Stomach (tissue), 9 donors: Measurements from ENCODE around the gene ZNF879. TPM values are rescaled to one million over a fixed set of nuclear protein-coding genes. Genes with fewer than 3 reads are reported as not detected.

Experiments used
- DNase-seq, 2 donors: peaks; one replicate each; pipeline versions ENCODE4 v3.0.0 to v3.0.0-alpha.2; 2013 to 2019
- H3K27ac ChIP-seq, 5 donors: fragments of 200-600 bp in 4 of 5; sonication (generic) in 4 of 5; one replicate each; pipeline ENCODE4 v1.5.1; 2013 to 2019; ENCODE audit warnings: mild to moderate bottlenecking in 1 of 5, moderate library complexity in 1 of 5
- H3K27me3 ChIP-seq, 3 donors: fragments of 200-600 bp; sonication (generic); one replicate each; pipeline ENCODE4 v1.5.1; 2017 to 2019; ENCODE audit warnings: mixed run types in 1 of 3
- H3K36me3 ChIP-seq, 4 donors: fragments of 200-600 bp; sonication (generic); 1 replicate in 3 of 4; 2 replicates in 1 of 4; pipeline ENCODE4 v1.5.1; 2016 to 2019
- H3K4me1 ChIP-seq, 4 donors: fragments of 200-600 bp; sonication (generic); one replicate each; pipeline ENCODE4 v1.5.1; 2016 to 2019
- H3K4me3 ChIP-seq, 4 donors: fragments of 200-600 bp; sonication (generic) in 3 of 4; one replicate each; pipeline ENCODE4 v1.5.1; 2016 to 2019; ENCODE audit warnings: mild to moderate bottlenecking in 1 of 4
- H3K9me3 ChIP-seq, 4 donors: fragments of 200-600 bp; sonication (generic); one replicate each; pipeline ENCODE4 v1.5.1; 2016 to 2019
- EP300 ChIP-seq: sonication (generic); formaldehyde crosslinking; IDR thresholded peaks from one replicate; pipeline ENCODE4 v1.6.1; 2017; ENCODE audit warnings: antibody characterized with exemption
- POLR2A ChIP-seq, 4 donors: fragments of 450-650 bp; IDR thresholded peaks; one replicate each; pipeline ENCODE4 v1.6.1; 2016; ENCODE audit warnings: antibody characterized with exemption in 4 of 4, control low read depth in 2 of 4, mild to moderate bottlenecking in 1 of 4, moderate library complexity in 1 of 4
- POLR2AphosphoS5 ChIP-seq, 3 donors: sonication (generic); formaldehyde crosslinking; IDR thresholded peaks; one replicate each; pipeline ENCODE4 v1.6.1; 2016; ENCODE audit warnings: antibody characterized with exemption in 3 of 3
- WGBS, 5 donors: extraction: QIAGEN DNeasy Blood & Tissue Kit in 3 of 5; methylation state at CpG; one replicate each; pipeline versions ENCODE4 v1.1.5 to v1.1.7; 2013 to 2018; 5-methylcytosine and 5-hydroxymethylcytosine counted together
- intact Hi-C: fragments of 100-400 bp; cut with DNase I; formaldehyde crosslinking; loops from one replicate; pipeline ENCODE4 v1.15.1; 2023; ENCODE audit warnings: low total_unique reads
- polyA plus RNA-seq, 3 donors: library from polyadenylated mRNA; stranded (reverse); fragments of 200-250 nt; gene quantifications; one replicate each; pipeline ENCODE4 v1.2.3, GENCODE V29; 2013
- total RNA-seq, 5 donors: library from RNA; depleted of rRNA; stranded (reverse); fragments of >200 nt; gene quantifications; one replicate each; pipeline versions ENCODE4 v1.1.0 to v1.2.3, GENCODE V29; 2014 to 2016
- TF ChIP-seq, protein P1 (sequence below), 7 experiments: fragments of 450-650 bp in 4 of 7; fragments of 200-600 bp in 3 of 7; sonication (generic) in 3 of 7; IDR thresholded peaks; one replicate each; pipeline ENCODE4 v1.5.1; 2016 to 2019; ENCODE audit warnings: antibody characterized with exemption in 7 of 7, control low read depth in 2 of 7, mild to moderate bottlenecking in 1 of 7
- donor health status: healthy with polysubstance abuse.
- donor health status: Bipolar disorder and iron deficiency.
- donor health status: healthy.

The ZNF879 gene
- total and polyA plus RNA-seq, 8 donors: 0.76 to 18.7 (median 3.2) TPM

DNA sequence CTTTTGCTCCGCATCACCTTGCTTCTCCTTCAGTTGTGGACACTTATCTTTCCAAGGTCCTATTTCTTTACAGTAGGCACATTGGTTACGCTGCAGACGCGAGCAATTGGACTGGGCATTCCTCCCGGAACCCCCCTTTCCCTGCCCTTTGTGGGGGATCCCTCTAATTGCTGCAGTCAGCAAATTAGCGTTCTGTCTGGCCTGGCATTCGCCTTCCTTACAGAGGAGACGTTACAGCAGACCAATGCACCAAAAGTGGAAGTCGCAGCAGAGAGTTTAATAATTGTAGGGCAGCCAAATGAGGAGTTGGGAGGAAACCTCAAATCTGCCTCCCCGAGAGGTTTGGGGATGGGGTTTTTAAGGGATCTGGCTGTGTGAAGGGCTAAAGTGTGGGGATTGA is 31.3 kb downstream of the ZNF879 start:
- DNase-seq: no peak
- intact Hi-C loops: loop anchor here (10.0 kb wide), 1 partner anchor 330 kb away; no protein-coding TSS in a partner anchor
- Histone ChIP-seq H3K9me3 (peaks cover 3 to 54% (median 35%) of the 10 kb centered on the region in 4 donors), H3K4me3 (no peak overlapping the region), H3K4me1 (peaks cover 0 to 4% (median 3%) of the 10 kb centered on the region in 4 donors), H3K36me3 (no peaks in the 10 kb centered on the region), H3K27ac (no peak overlapping the region), H3K27me3 (no peaks in the 10 kb centered on the region)
- no peak for TF ChIP-seq POLR2AphosphoS5 (IDR thresholded peaks at IDR 0.05)
- no peak for TF ChIP-seq EP300
- no peak for TF ChIP-seq POLR2A (IDR thresholded peaks at IDR 0.05)
- WGBS, 5 donors: 87 to 93% (median 90%) methylated on average over 10 of the region's 10 CpGs

DNA sequence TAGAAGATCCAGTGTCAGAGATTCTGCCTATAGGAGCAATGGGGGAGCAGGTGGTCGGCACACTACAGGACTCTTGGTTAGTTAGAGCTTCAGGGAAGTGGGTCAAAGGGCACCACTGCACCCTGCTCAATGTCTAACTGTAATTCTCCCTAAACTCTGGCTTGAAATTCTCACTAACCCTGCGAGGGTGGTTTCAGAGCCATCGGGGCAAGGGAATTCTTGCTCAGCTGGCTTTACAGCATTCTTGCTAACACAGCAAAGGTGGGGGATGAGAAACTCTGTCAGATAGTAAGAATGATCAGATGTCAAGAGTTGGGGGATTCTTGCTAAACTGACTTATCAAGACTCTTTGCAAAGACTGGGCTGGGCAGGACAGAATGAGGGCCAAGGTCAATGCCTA is 31.8 kb downstream of the ZNF879 start:
- Histone ChIP-seq H3K4me1 (peaks cover 0 to 7% (median 5%) of the 10 kb centered on the region in 4 donors), H3K36me3 (no peaks in the 10 kb centered on the region), H3K27me3 (no peaks in the 10 kb centered on the region), H3K4me3 (no peak overlapping the region), H3K9me3 (peaks cover 3 to 50% (median 30%) of the 10 kb centered on the region in 4 donors), H3K27ac (no peak overlapping the region)
- intact Hi-C loops: loop anchor here (10.0 kb wide), 1 partner anchor 331 kb away; no protein-coding TSS in a partner anchor
- no peak for DNase-seq
- 55 to 63% (median 60%) methylated on average over 3 of the region's 3 CpGs for WGBS, 5 donors
- TF ChIP-seq, protein P1, sequence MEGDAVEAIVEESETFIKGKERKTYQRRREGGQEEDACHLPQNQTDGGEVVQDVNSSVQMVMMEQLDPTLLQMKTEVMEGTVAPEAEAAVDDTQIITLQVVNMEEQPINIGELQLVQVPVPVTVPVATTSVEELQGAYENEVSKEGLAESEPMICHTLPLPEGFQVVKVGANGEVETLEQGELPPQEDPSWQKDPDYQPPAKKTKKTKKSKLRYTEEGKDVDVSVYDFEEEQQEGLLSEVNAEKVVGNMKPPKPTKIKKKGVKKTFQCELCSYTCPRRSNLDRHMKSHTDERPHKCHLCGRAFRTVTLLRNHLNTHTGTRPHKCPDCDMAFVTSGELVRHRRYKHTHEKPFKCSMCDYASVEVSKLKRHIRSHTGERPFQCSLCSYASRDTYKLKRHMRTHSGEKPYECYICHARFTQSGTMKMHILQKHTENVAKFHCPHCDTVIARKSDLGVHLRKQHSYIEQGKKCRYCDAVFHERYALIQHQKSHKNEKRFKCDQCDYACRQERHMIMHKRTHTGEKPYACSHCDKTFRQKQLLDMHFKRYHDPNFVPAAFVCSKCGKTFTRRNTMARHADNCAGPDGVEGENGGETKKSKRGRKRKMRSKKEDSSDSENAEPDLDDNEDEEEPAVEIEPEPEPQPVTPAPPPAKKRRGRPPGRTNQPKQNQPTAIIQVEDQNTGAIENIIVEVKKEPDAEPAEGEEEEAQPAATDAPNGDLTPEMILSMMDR (IDR thresholded peaks at IDR 0.05): no peak
- TF ChIP-seq POLR2AphosphoS5 (IDR thresholded peaks at IDR 0.05): no peak

DNA sequence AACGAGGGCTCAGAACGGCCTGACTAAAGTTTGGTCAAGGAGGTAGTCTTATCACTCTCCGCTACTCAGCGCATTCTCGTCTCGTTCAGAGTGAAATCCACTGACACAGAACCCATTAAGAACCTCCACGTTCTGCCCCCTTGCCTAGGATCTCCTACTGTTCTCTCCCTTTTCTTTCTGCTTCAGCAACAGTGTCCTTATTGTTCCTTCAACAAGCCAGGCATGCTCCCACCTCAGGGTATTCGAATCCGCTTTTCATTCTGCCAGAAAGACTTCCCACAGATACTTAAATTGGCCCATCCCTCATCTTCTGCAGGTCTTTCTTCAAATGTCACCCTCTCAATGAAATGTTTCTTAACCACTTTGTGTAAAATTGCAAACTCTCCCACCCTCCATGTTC is 32.2 kb downstream of the ZNF879 start:
- Histone ChIP-seq H3K36me3 (no peaks in the 10 kb centered on the region), H3K27ac (no peak overlapping the region), H3K27me3 (no peaks in the 10 kb centered on the region), H3K4me1 (peaks cover 3 to 11% (median 8%) of the 10 kb centered on the region in 4 donors), H3K4me3 (no peak overlapping the region), H3K9me3 (peaks cover 3 to 46% (median 26%) of the 10 kb centered on the region in 4 donors)
- TF ChIP-seq POLR2A (IDR thresholded peaks at IDR 0.05) (no peak), POLR2AphosphoS5 (IDR thresholded peaks at IDR 0.05) (no peak), EP300 (no peak)
- TF ChIP-seq, protein P1 (IDR thresholded peaks at IDR 0.05): no peak
- no peak for DNase-seq
- 59 to 77% (median 65%) methylated on average over 9 of the region's 9 CpGs for WGBS, 5 donors
- intact Hi-C loops: loop anchor here (10.0 kb wide), 1 partner anchor 331 kb away; no protein-coding TSS in a partner anchor

DNA sequence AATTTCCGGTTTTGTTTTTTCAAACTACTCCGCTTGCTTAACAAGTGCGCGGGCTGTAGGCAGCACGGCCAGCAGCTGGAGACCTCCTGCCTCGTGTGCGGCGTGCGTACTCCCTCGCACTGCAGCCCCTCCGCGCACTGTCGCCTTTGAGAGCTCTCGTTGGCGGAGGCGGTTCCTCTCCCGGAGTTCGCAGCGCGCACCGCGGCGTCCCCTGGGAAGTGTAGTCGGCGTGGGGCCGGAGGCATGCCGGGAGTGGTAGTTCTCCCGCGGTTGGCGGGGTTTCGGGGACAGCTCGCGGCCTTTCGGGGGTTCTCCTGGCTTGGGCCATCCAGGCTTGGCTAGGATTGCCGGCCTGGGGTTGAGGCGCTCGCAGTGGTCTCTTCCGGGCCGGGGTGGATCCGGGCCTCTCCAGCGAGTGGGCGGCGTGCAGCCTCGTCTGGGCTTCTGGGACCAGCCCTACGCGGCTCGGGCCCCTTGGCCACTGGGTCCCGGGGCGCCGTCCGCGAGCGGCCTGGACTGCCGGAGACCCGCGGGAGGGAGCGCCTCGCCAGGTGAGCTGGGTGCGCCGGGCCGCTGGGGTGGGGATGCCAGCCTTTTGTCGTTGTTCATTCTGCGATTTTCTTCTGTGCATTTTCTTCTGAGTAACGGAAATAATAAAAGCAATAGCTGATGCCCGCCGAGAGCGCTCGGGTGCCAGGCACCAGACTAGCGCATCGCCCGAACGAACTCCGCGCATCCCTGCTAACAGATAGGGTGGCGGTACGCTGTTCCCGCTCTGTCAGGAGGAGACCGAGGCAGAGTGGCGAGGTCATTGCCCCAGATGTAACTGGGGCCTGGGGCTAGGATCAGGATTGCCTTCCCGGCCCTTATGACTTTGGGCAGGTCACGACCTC is 36.8 kb downstream of the ZNF879 start, which contains the start of gene ZNF354C:
Gene ZNF354C (plus strand): TSS at position 258 of the 893 bp plus-strand sequence. CDS start 1,696 bp downstream, outside the sequence.
- intact Hi-C loops: no loop called here

DNA sequence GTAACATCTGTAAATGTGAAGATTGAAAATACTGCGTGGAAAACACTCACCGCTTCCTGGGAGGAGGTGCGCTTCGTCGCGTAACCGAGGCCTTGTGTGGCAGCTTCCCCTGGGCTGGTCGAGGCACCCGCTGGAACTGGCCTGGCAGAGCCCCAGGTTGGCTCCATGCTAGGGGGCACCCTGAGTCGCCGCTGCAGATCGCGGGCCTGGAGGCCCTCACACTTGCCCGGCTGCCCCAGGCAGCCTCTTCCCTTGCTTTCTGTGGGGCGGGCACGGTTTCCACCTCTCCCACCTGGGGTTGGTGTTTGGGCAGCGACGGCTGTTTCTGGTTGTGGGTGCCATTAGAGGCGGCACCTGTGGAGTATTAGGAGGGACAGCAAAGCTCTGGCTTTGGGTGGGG is 37.4 kb downstream of the ZNF879 start:
- H3K4me3 ChIP-seq: peak overlapping the region; percentile 81 to 96 (median 90)
- no peaks in the 10 kb centered on the region for H3K27me3 ChIP-seq
- intact Hi-C loops: no loop called here
- TF ChIP-seq POLR2AphosphoS5 (IDR thresholded peaks at IDR 0.05): no peak
- TF ChIP-seq EP300: no peak
- TF ChIP-seq, protein P1 (IDR thresholded peaks at IDR 0.05): no peak
- peak overlapping the region in 2 of 5 donors; percentile 77 to 87 for H3K27ac ChIP-seq
- peaks cover 3 to 38% (median 20%) of the 10 kb centered on the region in 4 donors for H3K9me3 ChIP-seq
- no peak for DNase-seq
- WGBS, 5 donors: 79 to 89% (median 82%) methylated on average over 12 to 19 of the region's 19 CpGs
- H3K4me1 ChIP-seq: peaks cover 11 to 23% (median 19%) of the 10 kb centered on the region in 4 donors
- peaks cover 0 to 39% (median 37%) of the 10 kb centered on the region in 4 donors for H3K36me3 ChIP-seq

More for the DNA sequence above, 36.8 kb downstream of the ZNF879 start, which contains the start of gene ZNF354C:
- Histone ChIP-seq H3K4me3 (peak within 1 kb of the TSS; percentile 81 to 96 (median 90)), H3K9me3 (peaks cover 2 to 32% (median 16%) of the 10 kb centered on the region in 4 donors), H3K4me1 (peaks cover 11 to 23% (median 19%) of the 10 kb centered on the region in 4 donors), H3K27ac (peak within 1 kb of the TSS; percentile 70 to 87 (median 81)), H3K36me3 (peaks cover 0 to 33% (median 31%) of the 10 kb centered on the region in 4 donors), H3K27me3 (no peaks in the 10 kb centered on the region)
- DNase-seq: peak; percentile 86 to 97
- WGBS, 5 donors: 2 to 5% (median 4%) methylated on average over 48 to 81 of the region's 81 CpGs
- TF ChIP-seq POLR2A (IDR thresholded peaks at IDR 0.05): no peak
- no peak for TF ChIP-seq EP300
- TF ChIP-seq POLR2AphosphoS5 (IDR thresholded peaks at IDR 0.05): peak; percentile 75 to 90 (median 82)
